Trophoblast cell (in vitro differentiated cells and primary cell): ENCODE data around the gene PCP2.

Experiments
- DNase-seq, 2 donors: peaks; one replicate each; pipeline ENCODE4 v3.0.0-alpha.2; 2016
- H2AFZ ChIP-seq: 2 replicates; pipeline ENCODE4 v1.6.1; 2013; ENCODE audit warnings: low read length, moderate library complexity, mild to moderate bottlenecking; ENCODE audit not compliant: insufficient read depth, poor library complexity
- H2AK5ac ChIP-seq: 2 replicates; pipeline ENCODE4 v1.6.1; 2013; ENCODE audit warnings: mild to moderate bottlenecking, low read length
- H2BK120ac ChIP-seq: 2 replicates; pipeline ENCODE4 v1.6.1; 2013; ENCODE audit warnings: low read length, mild to moderate bottlenecking, moderate library complexity; ENCODE audit not compliant: insufficient read depth, poor library complexity
- H2BK12ac ChIP-seq: 2 replicates; pipeline ENCODE4 v1.6.1; 2013; ENCODE audit warnings: mild to moderate bottlenecking, low read length, moderate library complexity
- H2BK5ac ChIP-seq: 2 replicates; pipeline ENCODE4 v1.6.1; 2013; ENCODE audit warnings: low read length, low read depth, moderate library complexity, mild to moderate bottlenecking; ENCODE audit not compliant: poor library complexity
- H3K14ac ChIP-seq: 2 replicates; pipeline ENCODE4 v1.6.1; 2013; ENCODE audit warnings: mild to moderate bottlenecking, low read length
- H3K18ac ChIP-seq: 2 replicates; pipeline ENCODE4 v1.6.1; 2013; ENCODE audit warnings: mild to moderate bottlenecking, low read length
- H3K23ac ChIP-seq: 2 replicates; pipeline ENCODE4 v1.6.1; 2013; ENCODE audit warnings: low read length
- H3K27ac ChIP-seq: 2 replicates; pipeline ENCODE4 v1.5.1; 2013; ENCODE audit warnings: low read depth, mild to moderate bottlenecking, inconsistent platforms, low read length, moderate library complexity
- H3K27me3 ChIP-seq: 2 replicates; pipeline ENCODE4 v1.6.1; 2013; ENCODE audit warnings: inconsistent platforms, mild to moderate bottlenecking, low read length, moderate library complexity; ENCODE audit not compliant: insufficient read depth
- H3K36me3 ChIP-seq, 2 experiments: 1 replicate in 1 of 2; 2 replicates in 1 of 2; pipeline ENCODE4 v1.6.1; 2013; ENCODE audit warnings: low read length in 2 of 2, mild to moderate bottlenecking in 2 of 2, moderate library complexity in 1 of 2; ENCODE audit not compliant: insufficient read depth in 2 of 2, control insufficient read depth in 1 of 2
- H3K4ac ChIP-seq: 2 replicates; pipeline ENCODE4 v1.6.1; 2013; ENCODE audit warnings: low read depth, mild to moderate bottlenecking, low read length, moderate library complexity
- H3K4me1 ChIP-seq, 2 experiments: 1 replicate in 1 of 2; 2 replicates in 1 of 2; pipeline ENCODE4 v1.6.1; 2013; ENCODE audit warnings: low read length in 2 of 2, mild to moderate bottlenecking in 2 of 2, moderate library complexity in 1 of 2; ENCODE audit not compliant: insufficient read depth in 2 of 2, control insufficient read depth in 1 of 2
- H3K4me2 ChIP-seq: 2 replicates; pipeline ENCODE4 v1.6.1; 2013; ENCODE audit warnings: inconsistent platforms, mild to moderate bottlenecking, low read length, moderate library complexity
- H3K4me3 ChIP-seq: 2 replicates; pipeline ENCODE4 v1.5.1; 2013; ENCODE audit warnings: mild to moderate bottlenecking, low read depth, low read length, inconsistent platforms
- H3K79me1 ChIP-seq: one replicate; pipeline ENCODE4 v1.6.1; 2013; ENCODE audit warnings: low read length
- H3K79me2 ChIP-seq: 2 replicates; pipeline ENCODE4 v1.6.1; 2013; ENCODE audit warnings: low read length, mild to moderate bottlenecking; ENCODE audit not compliant: control insufficient read depth, insufficient read depth, poor library complexity
- H3K9ac ChIP-seq: 2 replicates; pipeline ENCODE4 v1.6.1; 2013; ENCODE audit warnings: mild to moderate bottlenecking, low read length
- H3K9me3 ChIP-seq: 2 replicates; pipeline ENCODE4 v1.6.1; 2013; ENCODE audit warnings: low read depth, mild to moderate bottlenecking, control low read depth, inconsistent platforms, low read length; ENCODE audit not compliant: insufficient read depth
- H4K12ac ChIP-seq: 2 replicates; pipeline ENCODE4 v1.6.1; 2013; ENCODE audit warnings: low read depth, mild to moderate bottlenecking, low read length, moderate library complexity
- H4K8ac ChIP-seq: 2 replicates; pipeline ENCODE4 v1.6.1; 2013; ENCODE audit warnings: low read depth, mild to moderate bottlenecking, low read length, moderate library complexity
- H4K91ac ChIP-seq: one replicate; pipeline ENCODE4 v1.6.1; 2013; ENCODE audit warnings: low read depth, mild to moderate bottlenecking, low read length, moderate library complexity
- WGBS: extraction: QIAGEN DNeasy Blood & Tissue Kit; methylation state at CpG from one replicate; pipeline ENCODE4 v1.1.7; 2013; ENCODE audit warnings: missing lambda C conversion rate; ENCODE audit not compliant: insufficient read length, insufficient coverage; ENCODE audit errors: extremely low coverage; 5-methylcytosine and 5-hydroxymethylcytosine counted together

Gene PCP2

GRCh38 chr19:7610491-7611240 lies 22.9 kb downstream of the PCP2 start:
- no peak overlapping the region for H3K27ac ChIP-seq
- H4K8ac ChIP-seq: no peak overlapping the region
- no peak overlapping the region for H3K4me3 ChIP-seq
- peaks cover 1% of the 10 kb centered on the region for H3K9me3 ChIP-seq
- peaks cover 47% of the 10 kb centered on the region in 2 experiments for H3K36me3 ChIP-seq
- no CpG with 5 or more reads among the region's 31 CpGs for WGBS
- no peak overlapping the region for H4K12ac ChIP-seq
- H3K79me1 ChIP-seq: no peaks in the 10 kb centered on the region
- no peak overlapping the region for H3K14ac ChIP-seq
- no peak overlapping the region for H2BK120ac ChIP-seq
- no peak overlapping the region for H4K91ac ChIP-seq
- H3K27me3 ChIP-seq: no peaks in the 10 kb centered on the region
- H3K4ac ChIP-seq: no peak overlapping the region
- no peak overlapping the region for H3K4me2 ChIP-seq
- H2BK12ac ChIP-seq: no peak overlapping the region
- H3K9ac ChIP-seq: no peak overlapping the region
- no peak overlapping the region for H3K18ac ChIP-seq
- H3K23ac ChIP-seq: no peak overlapping the region
- no peaks in the 10 kb centered on the region for H3K4me1 ChIP-seq
- DNase-seq: no peak
- H3K79me2 ChIP-seq: no peaks in the 10 kb centered on the region
- no peak overlapping the region for H2BK5ac ChIP-seq
- H2AFZ ChIP-seq: no peak overlapping the region
- no peak overlapping the region for H2AK5ac ChIP-seq

GRCh38 chr19:7607874-7608560 lies 25.5 kb downstream of the PCP2 start:
- no peak overlapping the region for H3K18ac ChIP-seq
- H3K27me3 ChIP-seq: no peaks in the 10 kb centered on the region
- H2AK5ac ChIP-seq: no peak overlapping the region
- H4K12ac ChIP-seq: no peak overlapping the region
- no peak overlapping the region for H2AFZ ChIP-seq
- H3K4me1 ChIP-seq: no peaks in the 10 kb centered on the region
- WGBS: no CpG with 5 or more reads among the region's 25 CpGs
- no peak overlapping the region for H3K4me3 ChIP-seq
- no peaks in the 10 kb centered on the region for H3K79me2 ChIP-seq
- no peak overlapping the region for H3K27ac ChIP-seq
- H4K91ac ChIP-seq: no peak overlapping the region
- no peak overlapping the region for H2BK5ac ChIP-seq
- H4K8ac ChIP-seq: no peak overlapping the region
- no peak for DNase-seq
- no peak overlapping the region for H2BK12ac ChIP-seq
- H3K4ac ChIP-seq: no peak overlapping the region
- peaks cover 1% of the 10 kb centered on the region for H3K9me3 ChIP-seq
- H2BK120ac ChIP-seq: no peak overlapping the region
- H3K36me3 ChIP-seq: peaks cover 36 to 40% of the 10 kb centered on the region in 2 experiments
- H3K23ac ChIP-seq: no peak overlapping the region
- H3K9ac ChIP-seq: no peak overlapping the region
- H3K14ac ChIP-seq: no peak overlapping the region
- H3K4me2 ChIP-seq: no peak overlapping the region
- H3K79me1 ChIP-seq: no peaks in the 10 kb centered on the region

- Histone ChIP-seq H3K27me3 (no peaks in the 10 kb centered on the region), H3K4me1 (peaks cover 0 to 2% of the 10 kb centered on the region in 2 experiments), H3K79me1 (no peaks in the 10 kb centered on the region), H3K14ac (no peak overlapping the region), H4K91ac (no peak overlapping the region), H2BK120ac (no peak overlapping the region), H2AK5ac (no peak overlapping the region), H3K36me3 (peaks cover 31 to 35% of the 10 kb centered on the region in 2 experiments), H3K4me2 (no peak overlapping the region), H3K27ac (no peak overlapping the region), H4K8ac (no peak overlapping the region), H3K9me3 (peaks cover 1% of the 10 kb centered on the region), H3K79me2 (no peaks in the 10 kb centered on the region), H2BK5ac (no peak overlapping the region), H3K18ac (no peak overlapping the region), H3K23ac (no peak overlapping the region), H3K9ac (no peak overlapping the region), H3K4ac (no peak overlapping the region), H3K4me3 (no peak overlapping the region), H2BK12ac (no peak overlapping the region), H4K12ac (no peak overlapping the region), H2AFZ (no peak overlapping the region)
- no CpG with 5 or more reads among the region's 10 CpGs for WGBS
- no peak for DNase-seq
Measured at GRCh38 chr19:7607212-7607873, 26.2 kb downstream of the PCP2 start.

GRCh38 chr19:7606289-7606688 lies 27.2 kb downstream of the PCP2 start:
- peaks cover 1% of the 10 kb centered on the region for H3K9me3 ChIP-seq
- no peak overlapping the region for H3K27ac ChIP-seq
- no peak overlapping the region for H2AFZ ChIP-seq
- peaks cover 23 to 27% of the 10 kb centered on the region in 2 experiments for H3K36me3 ChIP-seq
- H3K27me3 ChIP-seq: no peaks in the 10 kb centered on the region
- no peak overlapping the region for H3K9ac ChIP-seq
- no peaks in the 10 kb centered on the region for H3K79me2 ChIP-seq
- no peak overlapping the region for H4K12ac ChIP-seq
- no peak overlapping the region for H4K8ac ChIP-seq
- no peak overlapping the region for H2AK5ac ChIP-seq
- no peak overlapping the region for H2BK12ac ChIP-seq
- WGBS: no CpG with 5 or more reads among the region's 17 CpGs
- no peak overlapping the region for H3K23ac ChIP-seq
- DNase-seq: no peak
- H3K4me1 ChIP-seq: peaks cover 0 to 2% of the 10 kb centered on the region in 2 experiments
- no peaks in the 10 kb centered on the region for H3K79me1 ChIP-seq
- no peak overlapping the region for H3K4me3 ChIP-seq
- H3K4ac ChIP-seq: no peak overlapping the region
- no peak overlapping the region for H3K14ac ChIP-seq
- no peak overlapping the region for H4K91ac ChIP-seq
- H3K4me2 ChIP-seq: no peak overlapping the region
- no peak overlapping the region for H2BK120ac ChIP-seq
- H2BK5ac ChIP-seq: no peak overlapping the region
- no peak overlapping the region for H3K18ac ChIP-seq
